KMS-11 (cell line): ENCODE results near the gene CCNF.
A peak's percentile ranks its signal among the peaks of the same experiment; 100 is the strongest.

ENCODE experiments used
- H2AFZ ChIP-seq: fragments of 200-600 bp; sonication (generic); 2 replicates; pipeline ENCODE4 v1.6.1; 2016; ENCODE audit warnings: antibody characterized with exemption, mixed run types, low read depth
- H3K27ac ChIP-seq: fragments of 200-600 bp; sonication (generic); 2 replicates; pipeline ENCODE4 v1.6.1; 2016; ENCODE audit warnings: mild to moderate bottlenecking, mixed run types
- H3K27me3 ChIP-seq: fragments of 200-600 bp; sonication (generic); 2 replicates; pipeline ENCODE4 v1.6.1; 2017; ENCODE audit warnings: mild to moderate bottlenecking, low read depth, mixed run types, moderate library complexity; ENCODE audit not compliant: insufficient read depth
- H3K36me3 ChIP-seq: fragments of 200-600 bp; sonication (generic); 2 replicates; pipeline ENCODE4 v1.6.1; 2017; ENCODE audit warnings: mild to moderate bottlenecking, mixed run types; ENCODE audit not compliant: insufficient read depth
- H3K4me1 ChIP-seq: fragments of 200-600 bp; sonication (generic); 2 replicates; pipeline ENCODE4 v1.6.1; 2016; ENCODE audit warnings: mild to moderate bottlenecking, low read depth, mixed run types; ENCODE audit not compliant: poor library complexity, severe bottlenecking
- H3K4me2 ChIP-seq: fragments of 200-600 bp; sonication (generic); 2 replicates; pipeline ENCODE4 v1.7.0; 2016; ENCODE audit warnings: mild to moderate bottlenecking, mixed run types
- H3K4me3 ChIP-seq: fragments of 200-600 bp; sonication (generic); IDR thresholded peaks from 2 replicates; pipeline ENCODE4 v1.6.1; 2017; ENCODE audit warnings: low read depth, low read length, mixed read lengths; ENCODE audit not compliant: insufficient read depth
- H3K79me2 ChIP-seq: fragments of 200-600 bp; sonication (generic); 2 replicates; pipeline ENCODE4 v1.6.1; 2016; ENCODE audit warnings: low read depth, mixed run types; ENCODE audit not compliant: insufficient read depth
- H3K9ac ChIP-seq: fragments of 200-600 bp; sonication (generic); 2 replicates; pipeline ENCODE4 v1.6.1; 2016; ENCODE audit warnings: mild to moderate bottlenecking, mixed run types
- H4K20me1 ChIP-seq: fragments of 200-600 bp; sonication (generic); 2 replicates; pipeline ENCODE4 v1.6.1; 2016; ENCODE audit warnings: mild to moderate bottlenecking, mixed run types; ENCODE audit not compliant: insufficient read depth
- TF ChIP-seq, protein P1 (sequence below): fragments of 200-600 bp; sonication (generic); conservative IDR thresholded peaks from 2 replicates; pipeline ENCODE4 v1.6.1; 2017; ENCODE audit warnings: low read depth, mild to moderate bottlenecking, antibody characterized with exemption, low read length, moderate library complexity, mixed read lengths

CCNF gene

DNA sequence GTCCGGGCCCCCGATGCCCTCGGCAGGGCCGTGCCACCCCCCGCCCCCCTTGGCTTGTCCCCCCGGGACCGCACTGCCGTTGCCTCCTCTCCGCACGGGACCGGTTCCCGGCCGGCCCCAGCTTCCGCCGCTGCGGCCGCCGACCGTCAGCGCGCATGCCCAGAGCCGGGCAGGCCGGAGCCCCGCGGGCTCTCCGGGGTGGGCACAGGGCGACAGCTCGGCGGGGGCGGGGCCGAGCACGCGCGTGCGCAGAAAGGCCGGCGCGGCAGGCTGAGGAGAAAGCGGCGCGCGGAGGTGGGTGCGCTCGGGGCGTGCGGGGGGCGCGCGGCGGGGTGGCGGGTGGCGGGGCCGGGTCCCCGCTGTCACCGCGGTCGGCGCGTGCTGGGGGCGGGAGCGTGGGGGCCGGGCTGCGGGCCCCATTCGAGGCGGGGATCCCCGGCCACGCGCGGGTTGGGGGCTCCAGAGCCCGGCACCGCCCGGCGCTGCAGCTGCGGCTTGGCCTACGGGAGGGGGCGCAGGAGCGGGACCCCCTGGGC, 45.7 kb downstream of the CCNF start, which contains the start of gene TBC1D24:
Gene TBC1D24, plus strand, starts transcription at position 251 of the 536 bp plus-strand sequence. CDS start 21,022 bp downstream, outside the sequence.
- Histone ChIP-seq H3K36me3 (no peaks in the 10 kb centered on the region), H3K27ac (peak within 1 kb of the TSS; percentile 70), H4K20me1 (no peaks in the 10 kb centered on the region), H3K27me3 (peaks cover 25% of the 10 kb centered on the region), H2AFZ (peak within 1 kb of the TSS; percentile 90), H3K4me2 (peak within 1 kb of the TSS; percentile 95), H3K4me3 (no peak within 1 kb of the TSS), H3K79me2 (peaks cover 7% of the 10 kb centered on the region; the same call in 1 of the 2 replicates), H3K9ac (peak within 1 kb of the TSS; percentile 91), H3K4me1 (peaks cover 32% of the 10 kb centered on the region)
- TF ChIP-seq, protein P1, sequence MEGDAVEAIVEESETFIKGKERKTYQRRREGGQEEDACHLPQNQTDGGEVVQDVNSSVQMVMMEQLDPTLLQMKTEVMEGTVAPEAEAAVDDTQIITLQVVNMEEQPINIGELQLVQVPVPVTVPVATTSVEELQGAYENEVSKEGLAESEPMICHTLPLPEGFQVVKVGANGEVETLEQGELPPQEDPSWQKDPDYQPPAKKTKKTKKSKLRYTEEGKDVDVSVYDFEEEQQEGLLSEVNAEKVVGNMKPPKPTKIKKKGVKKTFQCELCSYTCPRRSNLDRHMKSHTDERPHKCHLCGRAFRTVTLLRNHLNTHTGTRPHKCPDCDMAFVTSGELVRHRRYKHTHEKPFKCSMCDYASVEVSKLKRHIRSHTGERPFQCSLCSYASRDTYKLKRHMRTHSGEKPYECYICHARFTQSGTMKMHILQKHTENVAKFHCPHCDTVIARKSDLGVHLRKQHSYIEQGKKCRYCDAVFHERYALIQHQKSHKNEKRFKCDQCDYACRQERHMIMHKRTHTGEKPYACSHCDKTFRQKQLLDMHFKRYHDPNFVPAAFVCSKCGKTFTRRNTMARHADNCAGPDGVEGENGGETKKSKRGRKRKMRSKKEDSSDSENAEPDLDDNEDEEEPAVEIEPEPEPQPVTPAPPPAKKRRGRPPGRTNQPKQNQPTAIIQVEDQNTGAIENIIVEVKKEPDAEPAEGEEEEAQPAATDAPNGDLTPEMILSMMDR, result no peak

DNA sequence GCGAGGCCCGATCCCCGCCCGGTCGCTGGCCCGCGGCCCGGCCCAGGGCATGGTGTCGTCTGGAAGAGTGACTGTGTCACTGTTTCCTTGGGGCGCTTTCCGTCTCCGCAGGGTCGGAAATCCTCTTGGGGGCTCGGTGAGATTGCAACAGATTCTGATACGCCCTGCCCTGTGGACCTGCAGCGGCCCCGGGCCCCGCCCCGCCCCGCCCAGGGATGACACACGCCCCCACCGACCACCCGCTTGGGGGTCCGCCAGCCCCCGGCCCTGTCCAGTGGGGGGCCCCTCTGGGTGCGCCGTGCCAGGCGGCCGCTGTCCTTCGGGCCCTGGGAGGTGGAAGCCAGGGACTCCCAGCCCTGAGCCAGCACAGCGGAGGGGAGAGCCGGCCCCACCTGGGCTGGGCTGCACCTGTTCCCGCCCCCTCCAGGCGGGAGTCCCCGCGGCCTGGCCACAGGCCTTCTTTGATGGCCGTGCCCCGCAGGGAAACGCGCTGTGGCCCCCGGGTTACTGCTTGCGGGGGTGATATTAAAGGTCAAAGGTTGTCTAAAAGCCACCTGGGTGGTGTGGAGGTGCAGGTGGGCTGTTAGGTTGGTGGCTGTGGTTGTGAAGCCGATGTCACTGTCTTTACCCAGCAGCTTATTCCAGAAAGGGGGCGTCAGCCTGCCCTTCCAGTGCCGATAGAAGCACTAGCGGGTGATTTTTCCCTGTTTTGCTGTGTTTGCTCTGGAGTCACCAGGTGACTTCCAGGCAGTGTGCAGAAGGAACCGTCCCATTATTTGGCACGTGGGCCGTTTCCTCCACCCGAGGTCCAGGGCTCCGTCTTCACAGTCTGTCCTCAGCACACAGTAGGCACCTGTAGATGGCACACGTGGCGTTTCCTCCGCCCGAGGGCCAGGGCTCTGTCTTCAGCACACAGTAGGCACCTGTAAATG, 46.4 kb downstream of the CCNF start:
- Histone ChIP-seq H2AFZ (peak overlapping the region; percentile 52), H3K4me1 (peaks cover 26% of the 10 kb centered on the region), H3K4me3 (no peak overlapping the region), H3K36me3 (no peaks in the 10 kb centered on the region), H3K9ac (peak overlapping the region; percentile 27; the same call in 1 of the 2 replicates), H3K27ac (no peak overlapping the region), H3K79me2 (peaks cover 7% of the 10 kb centered on the region; the same call in 1 of the 2 replicates), H3K4me2 (peak overlapping the region; percentile 80), H3K27me3 (peaks cover 18% of the 10 kb centered on the region), H4K20me1 (no peaks in the 10 kb centered on the region)
- TF ChIP-seq, protein P1, result no peak; the same call in 1 of the 2 replicates

DNA sequence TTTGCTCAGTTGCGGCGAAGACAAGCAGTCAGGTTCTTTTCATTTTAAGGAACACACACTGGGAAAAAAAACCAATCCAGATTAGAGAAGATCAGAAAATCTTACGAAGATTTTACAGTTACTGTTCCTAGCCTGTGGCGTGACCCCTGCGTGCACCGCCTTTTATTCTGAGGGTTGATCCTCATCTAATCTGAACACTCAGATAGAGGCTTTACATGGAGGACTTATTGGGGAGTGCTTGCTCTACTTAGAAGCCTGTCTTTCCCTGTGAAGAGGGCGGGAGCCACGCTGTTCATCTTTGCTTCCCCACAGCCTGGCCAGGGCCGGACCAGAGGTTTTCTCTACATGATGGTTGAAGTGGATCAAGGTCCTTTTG, 47.1 kb downstream of the CCNF start:
- peaks cover 20% of the 10 kb centered on the region for H3K4me1 ChIP-seq
- H3K9ac ChIP-seq, result no peak overlapping the region
- H3K36me3 ChIP-seq, result no peaks in the 10 kb centered on the region
- no peak overlapping the region for H3K27ac ChIP-seq
- H3K4me2 ChIP-seq, result no peak overlapping the region
- H4K20me1 ChIP-seq, result no peaks in the 10 kb centered on the region
- H3K4me3 ChIP-seq, result no peak overlapping the region
- peaks cover 7% of the 10 kb centered on the region; the same call in 1 of the 2 replicates for H3K79me2 ChIP-seq
- H3K27me3 ChIP-seq, result peaks cover 12% of the 10 kb centered on the region
- H2AFZ ChIP-seq, result no peak overlapping the region
- TF ChIP-seq, protein P1, result no peak; the same call in 1 of the 2 replicates

DNA sequence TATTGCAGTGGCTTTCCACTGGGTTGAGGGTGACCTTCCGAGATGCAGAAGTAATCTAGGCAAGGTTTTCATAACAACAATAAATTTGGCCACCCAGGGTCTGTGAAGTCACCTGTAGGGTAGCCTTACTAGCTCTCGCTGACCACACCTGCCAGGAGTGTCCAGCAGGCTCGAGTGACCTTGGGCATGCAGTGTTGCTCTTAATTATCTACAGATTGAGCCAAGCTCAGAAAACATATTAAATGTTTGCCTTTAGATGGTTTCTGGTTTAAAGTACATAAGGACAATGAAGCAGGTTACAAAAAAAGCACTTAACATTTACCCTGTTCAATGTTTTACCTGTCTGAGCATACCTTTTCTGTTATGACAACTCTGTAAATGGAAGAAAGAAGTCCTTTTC, 47.5 kb downstream of the CCNF start:
- H4K20me1 ChIP-seq, result no peaks in the 10 kb centered on the region
- H3K36me3 ChIP-seq, result no peaks in the 10 kb centered on the region
- TF ChIP-seq, protein P1, result no peak
- no peak overlapping the region for H3K9ac ChIP-seq
- no peak overlapping the region for H3K4me2 ChIP-seq
- H3K79me2 ChIP-seq, result peaks cover 7% of the 10 kb centered on the region; the same call in 1 of the 2 replicates
- no peak overlapping the region for H3K4me3 ChIP-seq
- H3K27me3 ChIP-seq, result peaks cover 8% of the 10 kb centered on the region
- H2AFZ ChIP-seq, result no peak overlapping the region
- peaks cover 16% of the 10 kb centered on the region for H3K4me1 ChIP-seq
- H3K27ac ChIP-seq, result no peak overlapping the region
